Neutrophil (primary cell): Measurements from ENCODE around the gene TRABD2A.

Experiments used
- H3K27ac ChIP-seq: fragments of 200-600 bp; sonication (generic); 2 replicates; pipeline ENCODE4 v1.5.1; 2016; ENCODE audit warnings: mild to moderate bottlenecking, moderate library complexity
- H3K27me3 ChIP-seq: fragments of 200-600 bp; sonication (generic); 2 replicates; pipeline ENCODE4 v1.6.0; 2016; ENCODE audit warnings: mild to moderate bottlenecking
- H3K36me3 ChIP-seq: fragments of 200-600 bp; sonication (generic); 2 replicates; pipeline ENCODE4 v1.5.1; 2017
- H3K4me1 ChIP-seq, 2 experiments: fragments of 200-600 bp in 1 of 2; sonication (generic) in 1 of 2; 1 replicate in 1 of 2; 2 replicates in 1 of 2; pipeline versions ENCODE4 v1.5.1 to v1.6.1; 2013 to 2016; ENCODE audit warnings: low read depth in 1 of 2, low read length in 1 of 2, mild to moderate bottlenecking in 1 of 2, moderate library complexity in 1 of 2; ENCODE audit not compliant: control insufficient read depth in 1 of 2, insufficient read depth in 1 of 2
- H3K4me3 ChIP-seq, 2 experiments: fragments of 200-600 bp in 1 of 2; sonication (generic) in 1 of 2; 1 replicate in 1 of 2; 2 replicates in 1 of 2; pipeline ENCODE4 v1.5.1; 2013 to 2016; ENCODE audit warnings: low read depth in 1 of 2, low read length in 1 of 2, mild to moderate bottlenecking in 1 of 2, moderate library complexity in 1 of 2
- H3K9me3 ChIP-seq: fragments of 200-600 bp; sonication (generic); 2 replicates; pipeline ENCODE4 v1.5.1; 2016
- TF ChIP-seq, protein P1 (sequence below): fragments of 200-600 bp; sonication (generic); IDR thresholded peaks from 2 replicates; pipeline ENCODE4 v1.5.1; 2016; ENCODE audit warnings: antibody characterized with exemption

The TRABD2A gene

DNA sequence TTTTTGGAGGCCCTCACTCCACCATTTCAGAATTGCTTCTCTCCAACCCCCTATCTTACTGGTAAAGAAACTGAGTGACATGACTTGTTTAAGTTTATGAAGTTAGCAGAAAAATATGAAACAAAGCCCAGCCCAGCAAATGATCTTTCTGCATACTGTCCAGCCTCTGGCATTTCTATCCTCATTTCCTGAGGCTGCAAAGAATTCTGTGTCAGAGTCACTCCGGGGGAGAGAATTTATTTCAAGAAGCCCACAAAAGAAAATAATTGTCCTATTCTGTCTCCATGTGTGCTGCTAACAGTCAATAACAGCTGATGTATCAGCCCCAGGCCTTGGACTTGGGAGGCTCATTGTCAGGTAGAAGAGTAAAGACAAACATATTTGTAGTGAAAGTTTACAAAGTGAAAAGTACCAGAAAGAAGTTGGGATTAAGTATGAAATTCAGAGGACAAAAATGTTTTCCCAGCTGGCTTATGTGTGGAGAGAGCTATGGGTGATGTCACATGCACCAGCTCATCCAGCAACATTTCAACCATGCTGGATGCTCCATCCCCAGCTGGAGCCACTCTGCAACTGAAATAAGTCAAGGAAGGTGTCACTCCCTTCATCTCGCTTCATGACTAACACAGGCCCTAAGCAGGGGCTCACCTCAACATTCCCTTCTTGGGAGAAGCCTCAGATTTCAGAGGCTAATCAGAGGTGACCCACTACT, 42.3 kb downstream of the TRABD2A start:
- Histone ChIP-seq H3K27ac (no peak overlapping the region), H3K27me3 (peaks cover 24% of the 10 kb centered on the region), H3K36me3 (no peaks in the 10 kb centered on the region), H3K4me1 (no peaks in the 10 kb centered on the region), H3K9me3 (no peaks in the 10 kb centered on the region), H3K4me3 (no peak overlapping the region)
- TF ChIP-seq, protein P1, sequence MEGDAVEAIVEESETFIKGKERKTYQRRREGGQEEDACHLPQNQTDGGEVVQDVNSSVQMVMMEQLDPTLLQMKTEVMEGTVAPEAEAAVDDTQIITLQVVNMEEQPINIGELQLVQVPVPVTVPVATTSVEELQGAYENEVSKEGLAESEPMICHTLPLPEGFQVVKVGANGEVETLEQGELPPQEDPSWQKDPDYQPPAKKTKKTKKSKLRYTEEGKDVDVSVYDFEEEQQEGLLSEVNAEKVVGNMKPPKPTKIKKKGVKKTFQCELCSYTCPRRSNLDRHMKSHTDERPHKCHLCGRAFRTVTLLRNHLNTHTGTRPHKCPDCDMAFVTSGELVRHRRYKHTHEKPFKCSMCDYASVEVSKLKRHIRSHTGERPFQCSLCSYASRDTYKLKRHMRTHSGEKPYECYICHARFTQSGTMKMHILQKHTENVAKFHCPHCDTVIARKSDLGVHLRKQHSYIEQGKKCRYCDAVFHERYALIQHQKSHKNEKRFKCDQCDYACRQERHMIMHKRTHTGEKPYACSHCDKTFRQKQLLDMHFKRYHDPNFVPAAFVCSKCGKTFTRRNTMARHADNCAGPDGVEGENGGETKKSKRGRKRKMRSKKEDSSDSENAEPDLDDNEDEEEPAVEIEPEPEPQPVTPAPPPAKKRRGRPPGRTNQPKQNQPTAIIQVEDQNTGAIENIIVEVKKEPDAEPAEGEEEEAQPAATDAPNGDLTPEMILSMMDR = no peak

DNA sequence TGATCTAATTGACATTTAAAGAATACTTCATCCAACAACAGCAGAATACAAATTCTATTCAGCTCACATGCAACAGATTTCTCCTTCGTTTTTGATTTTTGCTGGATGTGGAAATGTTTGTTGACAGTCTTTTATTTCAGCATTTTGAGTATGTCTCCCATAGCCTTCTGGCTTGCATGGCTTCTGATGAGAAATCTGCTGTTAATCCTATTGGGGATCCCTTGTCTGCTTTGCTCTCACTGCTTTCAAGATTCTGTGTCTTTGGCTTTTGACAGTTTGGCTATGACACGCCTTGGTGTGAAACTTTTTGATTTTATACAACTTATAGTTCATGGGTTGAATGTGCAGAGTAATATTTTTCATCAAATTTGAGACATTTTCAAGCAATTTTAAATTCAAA, 44.7 kb downstream of the TRABD2A start:
- peaks cover 0 to 10% of the 10 kb centered on the region in 2 experiments for H3K4me1 ChIP-seq
- no peak overlapping the region for H3K27ac ChIP-seq
- H3K27me3 ChIP-seq = peaks cover 10% of the 10 kb centered on the region
- TF ChIP-seq, protein P1 = no peak
- H3K9me3 ChIP-seq = no peaks in the 10 kb centered on the region
- H3K36me3 ChIP-seq = no peaks in the 10 kb centered on the region
- H3K4me3 ChIP-seq = no peak overlapping the region

DNA sequence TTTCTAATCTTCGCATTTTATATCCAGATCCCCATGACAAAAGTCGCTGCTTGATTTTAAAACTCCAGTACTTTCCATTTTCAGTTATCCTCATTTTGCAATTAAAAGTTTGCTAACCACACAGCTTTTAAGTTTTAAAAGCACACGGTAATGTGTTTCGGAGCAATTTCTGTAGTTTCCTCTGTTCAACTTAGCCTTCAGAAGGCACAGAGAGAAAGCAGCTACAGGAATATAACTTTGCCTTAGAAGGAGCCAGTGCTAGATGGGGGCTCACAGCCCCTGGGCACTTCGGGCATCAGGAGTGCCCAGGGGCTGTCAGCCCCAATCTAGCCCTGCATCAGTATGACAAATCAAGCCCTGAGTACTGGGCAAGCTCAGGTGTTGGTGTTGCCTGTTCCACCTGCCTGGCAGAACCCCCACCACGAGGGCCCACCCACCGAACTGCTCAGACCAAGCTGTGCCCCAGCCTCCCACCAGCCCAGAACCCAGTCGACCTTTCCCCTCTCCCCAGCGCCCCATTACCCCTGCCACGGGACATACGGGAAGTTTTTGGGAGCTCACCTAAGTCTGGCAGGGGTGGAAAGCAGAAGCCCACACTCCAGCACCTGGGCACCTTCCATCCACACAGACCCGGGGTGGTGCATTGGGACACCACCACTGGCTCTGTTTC, 47.3 kb downstream of the TRABD2A start:
- Histone ChIP-seq H3K9me3 (no peaks in the 10 kb centered on the region), H3K4me3 (no peak overlapping the region), H3K27ac (peak overlapping the region; percentile 43), H3K27me3 (no peaks in the 10 kb centered on the region), H3K36me3 (no peaks in the 10 kb centered on the region), H3K4me1 (peaks cover 16 to 27% of the 10 kb centered on the region in 2 experiments)
- TF ChIP-seq, protein P1 = no peak

DNA sequence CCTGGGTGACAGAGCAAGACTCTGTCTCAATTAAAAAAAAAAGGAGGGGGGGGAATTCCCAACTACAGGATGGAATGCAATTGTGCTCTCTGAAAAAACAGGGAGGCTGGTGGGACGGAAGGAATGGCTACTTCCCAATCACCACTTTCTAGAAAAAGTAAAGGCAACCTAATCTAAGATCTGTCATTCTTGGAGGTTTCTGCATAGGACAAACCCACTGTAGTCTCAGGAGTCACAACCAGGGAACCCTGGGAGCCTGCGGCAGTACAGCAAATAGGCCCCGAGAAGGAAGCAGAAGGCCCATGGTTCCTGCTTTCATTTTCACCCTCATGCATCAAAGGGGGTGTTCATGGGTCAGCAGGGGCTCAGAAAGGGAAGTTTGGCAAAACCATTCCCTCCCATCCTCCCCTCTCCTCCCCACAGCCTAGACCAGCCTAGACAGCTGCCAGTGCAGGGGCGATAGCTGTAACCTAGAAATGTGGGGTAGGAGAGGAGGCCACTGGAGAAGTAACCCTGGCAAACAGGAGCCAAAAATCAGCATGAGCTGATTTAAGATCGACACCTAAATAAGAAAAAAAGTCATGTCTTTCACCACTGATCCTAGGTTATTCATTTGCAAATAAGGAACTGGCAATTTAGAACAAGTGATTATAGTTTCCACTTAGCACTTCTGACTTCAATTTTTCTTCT, 48.0 kb downstream of the TRABD2A start:
- Histone ChIP-seq H3K36me3 (no peaks in the 10 kb centered on the region), H3K27me3 (no peaks in the 10 kb centered on the region), H3K27ac (peak overlapping the region; percentile 43), H3K9me3 (no peaks in the 10 kb centered on the region), H3K4me1 (peaks cover 17 to 34% of the 10 kb centered on the region in 2 experiments), H3K4me3 (no peak overlapping the region)
- TF ChIP-seq, protein P1 = no peak

DNA sequence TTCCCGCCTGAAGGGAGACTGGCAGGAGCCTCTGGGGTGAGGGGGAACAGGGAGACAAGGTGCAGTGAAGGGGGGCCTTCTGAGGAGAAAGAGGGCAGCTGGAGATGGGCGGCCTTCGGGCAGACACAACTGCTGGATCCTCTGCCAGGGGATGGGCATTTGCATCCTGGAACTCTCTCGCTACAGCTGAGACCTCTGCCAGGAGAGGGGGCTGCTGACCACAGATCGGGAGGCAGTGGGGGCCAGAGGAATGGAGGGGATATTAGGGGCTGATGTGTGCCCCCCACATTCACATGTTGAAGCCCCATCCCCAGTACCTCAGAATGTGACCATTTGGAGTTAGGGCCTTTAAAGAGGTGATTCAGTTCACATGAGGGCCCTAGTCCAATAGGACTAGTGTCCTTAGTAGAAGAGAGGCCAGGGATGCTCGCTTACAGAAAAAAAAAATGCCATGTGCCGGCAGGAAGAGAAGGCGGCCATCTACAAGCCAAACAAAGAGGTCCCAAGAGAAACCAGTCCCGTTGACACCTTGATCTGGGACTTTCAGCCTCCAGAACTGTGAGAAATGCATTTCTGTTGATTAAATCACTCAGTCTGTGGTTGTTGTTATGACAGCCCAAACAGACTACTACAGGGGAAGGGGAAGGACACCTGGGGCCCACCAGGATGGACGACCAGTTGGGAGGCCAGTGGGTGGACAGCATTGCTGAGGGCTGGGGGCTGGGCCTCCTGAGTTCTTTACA, 50.0 kb downstream of the TRABD2A start:
- Histone ChIP-seq H3K9me3 (no peaks in the 10 kb centered on the region), H3K4me1 (peaks cover 17 to 34% of the 10 kb centered on the region in 2 experiments), H3K27me3 (no peaks in the 10 kb centered on the region), H3K27ac (no peak overlapping the region), H3K36me3 (no peaks in the 10 kb centered on the region), H3K4me3 (no peak overlapping the region)
- TF ChIP-seq, protein P1 = no peak
